Endodermal cell (in vitro differentiated cells): Measurements from ENCODE around the gene D2HGDH. TPM values are rescaled to one million over a fixed set of nuclear protein-coding genes. Genes with fewer than 3 reads are reported as not detected.

Experiments
- DNase-seq: peaks from one replicate; pipeline ENCODE4 v3.0.0-alpha.2; 2017
- H3K27ac ChIP-seq: 2 replicates; pipeline ENCODE4 v1.5.1; 2013; ENCODE audit warnings: mild to moderate bottlenecking, low read depth, low read length, moderate library complexity
- H3K27me3 ChIP-seq: 2 replicates; pipeline ENCODE4 v1.6.1; 2013; ENCODE audit warnings: mild to moderate bottlenecking, low read length, moderate library complexity; ENCODE audit not compliant: insufficient read depth, control insufficient read depth, poor library complexity, severe bottlenecking
- H3K36me3 ChIP-seq: 2 replicates; pipeline ENCODE4 v1.7.0; 2013; ENCODE audit warnings: mild to moderate bottlenecking, low read length, moderate library complexity; ENCODE audit not compliant: control insufficient read depth, insufficient read depth
- H3K4me1 ChIP-seq: one replicate; pipeline ENCODE4 v1.7.0; 2013; ENCODE audit warnings: low read length; ENCODE audit not compliant: control insufficient read depth, insufficient read depth
- H3K4me3 ChIP-seq: 2 replicates; pipeline ENCODE4 v1.5.1; 2013; ENCODE audit warnings: mild to moderate bottlenecking, low read length, moderate library complexity
- H3K9ac ChIP-seq: 2 replicates; pipeline ENCODE4 v1.6.1; 2013; ENCODE audit warnings: mild to moderate bottlenecking, low read length, moderate library complexity; ENCODE audit not compliant: poor library complexity, severe bottlenecking; ENCODE audit errors: extremely low read depth
- H3K9me3 ChIP-seq: 2 replicates; pipeline ENCODE4 v1.6.1; 2013; ENCODE audit warnings: mild to moderate bottlenecking, low read length, moderate library complexity; ENCODE audit not compliant: control insufficient read depth
- H3K27ac Mint-ChIP-seq: 2 replicates; pipeline ENCODE4 v1.8.0; 2020; ENCODE audit warnings: mixed read lengths
- H3K27me3 Mint-ChIP-seq: 2 replicates; pipeline ENCODE4 v1.8.0; 2021; ENCODE audit warnings: mild to moderate bottlenecking, mixed read lengths; ENCODE audit not compliant: insufficient read depth
- H3K36me3 Mint-ChIP-seq: 2 replicates; pipeline ENCODE4 v1.8.0; 2020; ENCODE audit warnings: low read depth, mixed read lengths
- H3K4me1 Mint-ChIP-seq: 2 replicates; pipeline ENCODE4 v1.8.0; 2020; ENCODE audit warnings: mixed read lengths
- H3K4me3 Mint-ChIP-seq: 2 replicates; pipeline ENCODE4 v1.8.0; 2020; ENCODE audit warnings: mild to moderate bottlenecking, moderate library complexity, mixed read lengths
- H3K9me3 Mint-ChIP-seq: 2 replicates; pipeline ENCODE4 v1.8.0; 2020; ENCODE audit warnings: mild to moderate bottlenecking, mixed read lengths
- WGBS, 2 experiments: methylation state at CpG; one replicate each; pipeline versions ENCODE4 v1.1.5 to v1.1.7; 2013; ENCODE audit warnings: missing lambda C conversion rate in 2 of 2, mixed read lengths in 1 of 2; ENCODE audit not compliant: insufficient coverage in 1 of 2, insufficient read length in 1 of 2; 5-methylcytosine and 5-hydroxymethylcytosine counted together
- total RNA-seq, 2 donors: library from RNA; stranded (reverse); fragmentation: NEBNext Ultra II Directional in 1 of 2; extraction: Animal tissue kit (Norgen Biotek cat#: 25700) in 1 of 2; gene quantifications; 2 replicates in 1 of 2; 3 replicates in 1 of 2; pipeline ENCODE4 v1.2.1, GENCODE V29; 2021
- TF ChIP-seq, protein P1 (sequence below): fragments of 200-600 bp; sonication (generic); conservative IDR thresholded peaks from 2 replicates; pipeline ENCODE4 v1.5.0; 2021; ENCODE audit warnings: antibody characterized with exemption, mild to moderate bottlenecking

Gene D2HGDH
- total RNA-seq, 2 donors from 2014 or later = 25.1 to 34.8 TPM

DNA sequence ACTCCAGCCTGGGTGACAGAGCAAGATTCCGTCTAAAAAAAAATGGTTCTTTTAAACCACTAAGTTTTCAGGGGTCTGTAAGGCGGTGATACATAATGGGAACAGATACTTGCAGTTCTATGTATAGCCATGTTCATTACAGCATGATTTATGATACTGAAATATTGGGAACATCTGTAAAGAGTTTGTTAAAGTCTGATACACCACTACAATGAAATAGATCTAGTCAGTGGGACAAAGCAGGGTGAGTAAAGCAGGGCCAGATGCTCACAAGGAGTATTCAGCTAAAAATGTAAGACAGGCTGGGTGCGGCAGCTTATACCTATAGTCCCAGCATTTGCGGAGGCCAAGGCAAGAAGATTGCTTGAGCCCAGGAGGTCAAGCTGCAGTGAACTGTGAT lies 38.8 kb upstream of the D2HGDH start:
- H3K9me3 Mint-ChIP-seq = no peaks in the 10 kb centered on the region
- H3K27ac Mint-ChIP-seq = no peak overlapping the region
- Histone ChIP-seq H3K9ac (no peak overlapping the region), H3K27ac (no peak overlapping the region), H3K4me1 (no peaks in the 10 kb centered on the region), H3K9me3 (no peaks in the 10 kb centered on the region), H3K4me3 (no peak overlapping the region), H3K36me3 (peaks cover 11% of the 10 kb centered on the region), H3K27me3 (no peaks in the 10 kb centered on the region)
- peaks cover 20% of the 10 kb centered on the region for H3K36me3 Mint-ChIP-seq
- H3K4me3 Mint-ChIP-seq = no peak overlapping the region
- no peaks in the 10 kb centered on the region for H3K27me3 Mint-ChIP-seq
- TF ChIP-seq, protein P1, sequence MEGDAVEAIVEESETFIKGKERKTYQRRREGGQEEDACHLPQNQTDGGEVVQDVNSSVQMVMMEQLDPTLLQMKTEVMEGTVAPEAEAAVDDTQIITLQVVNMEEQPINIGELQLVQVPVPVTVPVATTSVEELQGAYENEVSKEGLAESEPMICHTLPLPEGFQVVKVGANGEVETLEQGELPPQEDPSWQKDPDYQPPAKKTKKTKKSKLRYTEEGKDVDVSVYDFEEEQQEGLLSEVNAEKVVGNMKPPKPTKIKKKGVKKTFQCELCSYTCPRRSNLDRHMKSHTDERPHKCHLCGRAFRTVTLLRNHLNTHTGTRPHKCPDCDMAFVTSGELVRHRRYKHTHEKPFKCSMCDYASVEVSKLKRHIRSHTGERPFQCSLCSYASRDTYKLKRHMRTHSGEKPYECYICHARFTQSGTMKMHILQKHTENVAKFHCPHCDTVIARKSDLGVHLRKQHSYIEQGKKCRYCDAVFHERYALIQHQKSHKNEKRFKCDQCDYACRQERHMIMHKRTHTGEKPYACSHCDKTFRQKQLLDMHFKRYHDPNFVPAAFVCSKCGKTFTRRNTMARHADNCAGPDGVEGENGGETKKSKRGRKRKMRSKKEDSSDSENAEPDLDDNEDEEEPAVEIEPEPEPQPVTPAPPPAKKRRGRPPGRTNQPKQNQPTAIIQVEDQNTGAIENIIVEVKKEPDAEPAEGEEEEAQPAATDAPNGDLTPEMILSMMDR = no peak
- H3K4me1 Mint-ChIP-seq = no peaks in the 10 kb centered on the region
- 92 to 97% methylated on average over 4 of the region's 4 CpGs for WGBS, 2 experiments
- no peak for DNase-seq

DNA sequence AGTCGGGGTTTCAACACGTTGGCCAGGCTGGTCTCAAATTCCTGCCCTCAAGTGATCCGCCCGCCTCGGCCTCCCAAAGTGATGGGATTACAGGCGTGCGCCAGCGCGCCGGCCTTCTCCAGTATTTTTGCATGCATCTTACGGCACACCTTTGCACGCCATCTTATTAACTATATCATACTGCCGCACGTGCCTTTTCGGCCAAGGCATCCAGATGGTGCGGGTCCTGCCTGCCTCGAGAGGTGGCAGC lies 33.4 kb upstream of the D2HGDH start:
- H3K36me3 ChIP-seq = peaks cover 21% of the 10 kb centered on the region
- TF ChIP-seq, protein P1 = peak; percentile 60
- H3K9ac ChIP-seq = peak overlapping the region; percentile 77
- no peaks in the 10 kb centered on the region for H3K4me1 ChIP-seq
- H3K4me3 ChIP-seq = peak overlapping the region; percentile 78
- WGBS, 2 experiments = 0 to 3% methylated on average over 3 to 17 of the region's 17 CpGs
- peak overlapping the region; percentile 96 for H3K27ac ChIP-seq
- no peak for DNase-seq
- no peaks in the 10 kb centered on the region for H3K27me3 ChIP-seq
- H3K9me3 ChIP-seq = peaks cover 6% of the 10 kb centered on the region
- H3K4me3 Mint-ChIP-seq = peak overlapping the region; percentile 71
- peak overlapping the region; percentile 88 for H3K27ac Mint-ChIP-seq
- H3K9me3 Mint-ChIP-seq = peaks cover 9% of the 10 kb centered on the region
- H3K36me3 Mint-ChIP-seq = peaks cover 28% of the 10 kb centered on the region
- peaks cover 5% of the 10 kb centered on the region for H3K4me1 Mint-ChIP-seq
- no peaks in the 10 kb centered on the region for H3K27me3 Mint-ChIP-seq

DNA sequence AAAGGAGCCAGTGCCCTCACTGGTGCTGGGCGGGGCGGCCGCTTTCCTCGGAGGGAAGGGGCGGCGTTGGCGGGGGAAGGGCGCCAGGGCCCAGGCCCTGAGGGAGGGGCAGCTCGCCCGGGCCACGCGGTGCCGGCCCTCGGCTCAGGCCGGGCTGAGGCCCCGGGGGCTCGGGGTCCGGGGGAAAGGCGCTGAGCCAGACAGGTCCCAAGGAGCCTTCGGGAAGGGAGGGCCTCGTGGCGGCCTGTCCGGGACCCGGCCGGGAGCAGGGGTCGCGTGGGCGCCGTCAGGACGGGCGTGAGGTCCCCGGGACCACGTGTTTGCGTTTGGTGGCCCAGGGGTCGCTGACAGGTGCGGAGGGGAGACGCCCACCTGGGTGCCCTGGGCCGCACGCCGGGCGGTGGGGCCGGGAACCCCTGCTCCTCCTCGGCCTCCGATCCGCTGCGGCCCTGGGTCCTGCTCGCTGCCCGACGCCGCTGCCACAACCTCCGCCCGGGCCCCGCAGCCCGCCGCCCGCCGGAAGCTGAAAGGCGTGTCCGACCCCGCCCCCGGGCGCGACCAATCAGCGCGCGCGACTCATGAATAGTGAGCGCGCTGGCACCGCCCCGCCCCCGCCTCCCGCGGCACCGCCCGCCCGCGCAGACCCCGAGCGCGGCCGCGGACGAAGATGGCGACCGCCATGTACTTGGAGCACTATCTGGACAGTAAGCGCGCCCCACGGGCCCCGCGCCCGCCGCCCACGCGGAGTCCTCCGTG lies 32.9 kb upstream of the D2HGDH start, which contains the start of gene ING5:
Gene ING5, plus strand, starts transcription at position 641 of the 756 bp plus-strand sequence. Its CDS starts 27 bp downstream, at position 668.
- H3K4me1 ChIP-seq = no peaks in the 10 kb centered on the region
- peaks cover 11% of the 10 kb centered on the region for H3K9me3 ChIP-seq
- DNase-seq = peak; percentile 98
- 0% methylated on average over 22 to 96 of the region's 96 CpGs for WGBS, 2 experiments
- H3K4me1 Mint-ChIP-seq = peaks cover 5% of the 10 kb centered on the region
- peaks cover 26% of the 10 kb centered on the region for H3K36me3 ChIP-seq
- peak within 1 kb of the TSS; percentile 96 for H3K27ac ChIP-seq
- H3K27me3 Mint-ChIP-seq = no peaks in the 10 kb centered on the region
- peaks cover 31% of the 10 kb centered on the region for H3K36me3 Mint-ChIP-seq
- peak within 1 kb of the TSS; percentile 77 for H3K9ac ChIP-seq
- TF ChIP-seq, protein P1 = no peak
- H3K27me3 ChIP-seq = no peaks in the 10 kb centered on the region
- H3K4me3 Mint-ChIP-seq = peak within 1 kb of the TSS; percentile 71
- peak within 1 kb of the TSS; percentile 85 for H3K4me3 ChIP-seq
- H3K9me3 Mint-ChIP-seq = peaks cover 14% of the 10 kb centered on the region
- H3K27ac Mint-ChIP-seq = peak within 1 kb of the TSS; percentile 88
